Measurements from ENCODE around the gene TMEM131.
"Not testable (repeated sequence)": the region's sequence is repeated elsewhere in the genome, so short reads cannot be mapped to it uniquely, and the experiment has no call there.

The TMEM131 gene

DNA sequence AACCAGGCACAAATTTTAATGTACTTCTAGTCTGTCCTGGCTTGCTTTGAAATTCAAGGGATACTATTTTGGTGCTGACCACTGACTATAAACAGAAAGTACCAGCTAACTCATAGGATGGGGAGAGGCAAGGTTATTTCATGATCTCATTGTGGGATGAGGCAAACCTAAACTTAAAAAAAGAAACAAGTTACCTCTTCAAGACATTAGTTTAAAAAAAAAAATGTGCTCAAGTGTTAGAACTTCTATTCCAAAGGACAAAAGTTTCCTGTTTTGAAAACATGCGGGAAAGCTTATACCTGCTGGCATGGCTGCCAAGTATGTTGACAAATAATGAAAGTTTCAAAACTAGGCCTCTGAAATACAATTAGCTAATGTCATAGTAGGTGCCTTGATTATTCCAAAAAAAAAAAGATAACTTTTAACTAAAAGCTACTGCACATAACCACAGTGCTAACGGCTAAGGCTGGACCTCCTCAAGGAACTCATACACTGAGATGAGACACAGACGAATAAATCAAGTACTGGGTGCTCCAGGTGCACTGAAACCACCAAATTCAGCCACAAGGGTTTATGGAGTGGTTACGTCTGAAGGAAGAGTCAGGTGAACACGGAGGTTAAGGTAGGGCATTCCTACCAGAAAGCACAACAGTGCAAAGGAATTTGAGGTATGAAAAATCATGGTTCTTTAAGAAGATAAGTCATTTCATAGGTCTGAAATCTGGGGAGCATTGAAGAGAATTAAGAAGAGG, 38.1 kb downstream of the TMEM131 start:
- no peak for DNase-seq (ENCODE audit: low read depth in 2 of 2)

DNA sequence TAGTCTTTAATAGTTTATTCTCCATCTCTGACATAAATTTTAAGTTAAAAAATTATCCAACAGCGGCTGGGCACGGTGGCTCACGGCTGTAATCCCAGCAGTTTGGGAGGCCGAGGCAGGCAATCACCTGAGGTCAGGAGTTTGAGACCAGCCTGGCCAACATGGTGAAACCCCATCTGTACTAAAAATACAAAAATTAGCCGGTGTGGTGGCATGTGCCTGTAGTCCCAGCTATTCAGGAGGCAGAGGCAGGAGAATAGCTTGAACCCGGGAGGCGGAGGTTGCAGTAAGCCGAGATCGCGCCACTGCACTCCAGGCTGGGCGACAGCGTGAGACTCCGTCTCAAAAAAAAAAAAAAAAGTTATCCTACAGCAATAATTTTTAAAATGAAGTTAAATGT, 39.0 kb downstream of the TMEM131 start:
- DNase-seq (ENCODE audit: low read depth in 2 of 2): not testable (repeated sequence)

DNA sequence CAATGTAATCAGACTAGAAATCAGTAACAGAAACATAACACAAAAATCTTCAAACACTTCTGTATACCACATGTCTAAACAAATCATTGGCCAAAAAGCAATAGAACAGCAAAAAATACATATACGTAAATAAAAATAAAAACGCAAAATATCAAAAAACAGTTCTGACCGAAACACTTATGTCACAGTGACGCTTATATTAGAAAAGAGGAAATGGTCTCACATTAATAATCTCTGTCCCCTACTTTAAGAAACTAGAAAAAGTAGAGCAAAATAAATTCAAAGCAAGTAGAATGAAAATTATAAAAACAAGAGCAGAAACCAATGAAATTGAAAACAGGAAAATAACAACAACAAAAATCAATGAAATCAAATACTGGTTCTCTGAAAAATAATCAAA, 41.9 kb downstream of the TMEM131 start:
- no peak for DNase-seq (ENCODE audit: low read depth in 2 of 2)

DNA sequence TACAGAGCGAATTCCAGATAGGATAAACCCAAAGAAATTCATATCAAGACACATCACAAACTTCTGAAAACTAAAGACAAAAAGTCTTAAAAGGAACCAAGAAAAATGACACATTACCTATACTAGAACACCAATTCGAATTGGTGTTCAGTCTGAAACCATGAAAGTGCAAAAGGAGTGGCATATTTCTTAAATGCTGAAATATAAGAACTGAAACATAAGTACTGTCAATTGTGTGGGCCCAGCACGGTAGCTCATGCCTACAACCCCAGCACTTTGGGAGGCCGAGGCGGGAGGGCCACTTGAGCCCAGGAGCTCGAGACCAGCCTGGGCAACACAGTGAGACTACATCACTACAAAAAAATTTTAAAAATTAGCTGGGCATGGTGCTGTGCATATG, 43.4 kb downstream of the TMEM131 start:
- DNase-seq (ENCODE audit: low read depth in 2 of 2): no peak

DNA sequence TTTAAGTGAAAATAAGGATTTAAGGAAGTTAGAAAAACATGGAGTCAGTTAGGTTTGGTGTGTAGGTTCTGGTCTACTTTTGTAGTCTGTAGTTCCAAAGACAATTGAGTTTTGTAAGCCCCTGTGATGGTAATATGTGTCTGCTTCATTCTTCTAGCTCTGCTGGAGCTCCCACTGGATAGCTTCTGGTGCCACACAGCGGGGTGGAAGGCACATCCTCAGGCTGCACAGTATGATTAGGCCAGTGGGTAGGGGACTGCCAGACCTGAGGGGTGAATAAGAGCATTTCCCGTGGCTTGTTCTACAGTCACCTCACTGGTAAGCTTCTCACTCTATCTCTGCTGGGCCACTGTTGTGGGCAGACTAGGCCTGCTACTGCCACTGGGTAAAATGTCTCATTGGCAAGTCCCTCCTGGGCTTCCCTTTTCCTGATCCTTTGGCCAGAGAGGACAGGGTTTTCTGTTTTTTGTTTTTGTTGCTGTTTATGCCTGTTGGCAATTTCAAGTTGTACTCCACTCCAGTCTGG, 44.5 kb downstream of the TMEM131 start:
- DNase-seq (ENCODE audit: low read depth in 2 of 2): no peak

DNA sequence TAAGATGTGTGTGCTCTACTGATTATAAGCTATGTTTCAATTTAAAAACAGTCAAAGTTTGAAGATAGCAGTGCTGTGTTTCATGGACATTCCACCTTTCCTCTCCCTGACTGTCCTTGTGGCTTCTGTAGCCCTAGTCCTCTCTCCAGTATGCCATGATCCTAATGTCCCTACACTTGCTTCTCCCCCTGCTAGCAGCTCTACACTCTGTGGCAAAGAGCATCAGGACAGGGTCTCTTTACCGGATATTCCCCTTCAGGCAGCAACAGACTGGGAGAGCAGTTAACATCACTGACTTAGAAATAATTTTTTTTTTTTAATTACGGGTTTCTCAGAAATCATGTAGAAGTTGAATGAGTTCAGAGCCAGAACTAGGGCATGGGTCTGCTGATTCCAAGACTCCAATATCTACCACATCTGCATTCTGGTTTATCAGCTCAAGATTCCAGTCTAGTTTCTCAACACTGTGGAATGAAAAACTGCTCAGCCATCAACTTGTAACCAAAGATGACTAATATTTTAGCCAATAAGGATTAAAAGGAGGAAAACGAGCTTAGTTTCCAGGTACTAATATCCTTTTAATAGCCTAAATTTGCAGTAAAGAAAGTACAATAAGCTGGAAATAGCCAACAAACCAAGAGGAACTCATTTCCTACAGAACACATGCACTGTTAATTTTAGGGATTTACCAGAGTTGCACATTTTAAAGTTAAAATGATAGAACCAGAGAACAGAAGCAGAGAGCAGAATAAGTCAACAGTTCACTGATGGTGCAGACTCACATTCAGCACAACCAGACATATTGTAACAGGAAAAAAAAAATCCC, 45.2 kb downstream of the TMEM131 start:
- DNase-seq (ENCODE audit: low read depth in 2 of 2): no peak

DNA sequence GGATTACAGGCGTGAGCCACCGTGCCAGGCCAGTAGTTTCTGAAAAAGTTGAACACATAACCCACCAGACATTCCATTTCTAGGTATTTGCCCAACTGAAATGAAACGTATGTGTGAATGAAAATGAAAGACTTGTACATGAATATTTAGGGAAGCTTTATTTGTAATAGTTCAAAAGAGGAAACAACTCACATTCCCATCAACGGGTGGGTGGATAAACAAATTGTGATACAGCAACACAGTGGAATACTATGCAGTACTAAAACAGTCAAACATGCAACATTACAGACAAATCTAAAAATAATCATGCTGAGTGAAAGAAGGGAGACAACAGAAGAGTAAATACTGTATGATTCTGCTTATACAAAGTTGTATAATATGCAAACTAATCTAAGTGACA, 46.8 kb downstream of the TMEM131 start:
- DNase-seq (ENCODE audit: low read depth in 2 of 2): no peak

DNA sequence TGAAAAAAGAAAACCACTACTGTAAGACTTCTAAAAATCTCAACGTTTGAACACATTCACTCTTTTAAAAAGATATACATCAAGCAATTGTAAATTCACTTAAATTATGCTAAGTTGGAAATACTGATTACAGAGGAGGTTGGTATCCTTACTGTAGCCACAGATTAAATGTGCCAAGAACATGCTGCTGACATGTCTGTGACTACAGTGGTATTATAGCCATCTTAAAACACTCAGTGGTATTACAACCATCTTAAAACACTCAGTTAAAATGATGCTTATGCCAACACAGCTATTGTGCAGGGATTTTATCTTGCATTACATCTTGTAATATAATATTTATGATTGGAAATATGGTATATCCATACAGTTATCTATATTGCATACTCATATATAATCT, 50.0 kb downstream of the TMEM131 start:
- no peak for DNase-seq (ENCODE audit: low read depth in 2 of 2)

DNA sequence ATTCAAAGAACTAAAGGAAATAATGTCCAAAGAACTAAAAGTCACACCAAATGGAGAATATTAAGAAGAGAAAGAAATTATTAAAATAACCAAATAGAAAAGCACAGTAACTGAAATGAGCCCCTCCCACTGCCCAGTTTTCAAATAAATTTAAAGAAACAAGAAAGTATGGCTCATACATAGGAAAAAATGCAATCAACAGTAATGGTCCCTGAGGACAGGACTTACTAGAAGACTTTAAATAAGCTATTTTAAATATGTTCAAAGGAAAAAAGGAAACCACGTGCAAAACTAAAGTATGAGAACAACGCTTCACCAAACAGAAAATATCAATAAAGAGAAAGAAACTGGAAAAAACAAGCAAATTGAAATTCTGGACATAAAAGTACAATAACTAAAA, 58.9 kb downstream of the TMEM131 start:
- no peak for DNase-seq (ENCODE audit: low read depth in 2 of 2)

DNA sequence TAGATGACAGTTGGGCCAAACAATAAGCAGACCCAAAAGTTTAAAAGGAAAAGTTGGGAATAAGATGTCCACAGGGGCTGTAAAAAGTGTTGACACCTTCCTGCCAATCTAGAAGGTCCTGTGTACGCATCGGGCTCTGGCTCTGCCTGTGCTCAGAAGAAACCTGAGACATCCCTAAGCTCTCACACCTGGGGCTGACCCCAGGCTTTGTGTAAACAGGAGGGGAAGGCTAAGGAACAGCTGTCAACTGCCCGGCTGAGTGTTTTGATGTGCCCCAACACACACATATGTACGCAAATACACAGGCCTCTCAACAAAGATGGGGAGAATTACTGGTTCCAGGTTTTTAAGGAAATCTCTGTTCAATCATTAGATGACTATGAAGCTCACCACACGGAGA, 59.5 kb downstream of the TMEM131 start:
- DNase-seq (ENCODE audit: low read depth in 2 of 2): no peak

DNA sequence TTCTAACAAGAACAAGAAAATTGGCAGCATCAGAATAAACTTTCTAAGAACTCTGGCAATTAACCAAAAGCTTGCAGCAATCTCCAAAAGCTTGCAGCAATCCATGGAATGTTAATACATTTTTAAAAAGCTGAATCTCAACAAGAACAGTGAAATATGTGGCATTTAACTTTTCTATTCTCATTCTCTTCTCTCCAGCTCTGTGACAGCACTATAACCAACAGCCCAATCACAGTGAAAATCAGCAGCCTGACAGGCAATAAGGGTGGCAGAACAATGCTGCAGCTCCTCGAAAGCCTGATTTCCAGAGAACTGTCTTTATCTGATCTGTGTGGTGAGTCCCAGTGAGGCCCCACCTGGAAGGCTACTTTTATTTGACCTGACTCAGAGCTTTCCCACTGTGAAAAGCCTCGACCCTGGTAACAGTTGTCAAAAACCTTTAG, 60.0 kb downstream of the TMEM131 start:
- DNase-seq (ENCODE audit: low read depth in 2 of 2): no peak

DNA sequence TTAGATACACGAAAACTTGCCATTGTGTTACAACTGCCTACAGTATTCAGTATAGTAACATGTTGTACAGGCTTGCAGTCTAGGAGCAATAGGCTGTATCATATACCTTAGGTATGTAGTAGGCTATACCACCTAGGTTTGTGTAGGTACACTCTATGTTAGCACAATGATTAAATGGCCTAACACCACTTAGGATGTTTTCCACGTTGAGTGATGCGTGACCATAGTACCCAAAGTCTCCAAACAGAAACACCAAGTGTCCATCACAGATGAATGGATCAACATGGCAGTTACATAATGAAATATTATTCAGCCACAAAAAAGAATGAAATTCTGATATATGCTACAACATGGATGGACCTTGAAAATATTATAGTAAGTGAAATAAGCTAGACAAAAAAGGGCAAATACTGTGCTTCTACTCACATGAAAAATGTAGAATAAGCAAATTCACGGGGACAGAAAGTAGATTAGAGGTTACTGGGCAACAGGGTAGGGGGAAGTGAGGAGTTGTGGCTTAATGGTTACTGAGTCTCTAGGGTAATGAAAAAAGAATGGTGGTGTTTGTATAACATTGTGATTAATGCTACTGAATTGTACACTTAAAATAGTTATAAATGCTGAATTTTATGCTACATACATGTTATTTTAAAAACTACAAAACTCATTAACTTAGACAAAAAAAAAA, 62.6 kb downstream of the TMEM131 start:
- DNase-seq (ENCODE audit: low read depth in 2 of 2): no peak

DNA sequence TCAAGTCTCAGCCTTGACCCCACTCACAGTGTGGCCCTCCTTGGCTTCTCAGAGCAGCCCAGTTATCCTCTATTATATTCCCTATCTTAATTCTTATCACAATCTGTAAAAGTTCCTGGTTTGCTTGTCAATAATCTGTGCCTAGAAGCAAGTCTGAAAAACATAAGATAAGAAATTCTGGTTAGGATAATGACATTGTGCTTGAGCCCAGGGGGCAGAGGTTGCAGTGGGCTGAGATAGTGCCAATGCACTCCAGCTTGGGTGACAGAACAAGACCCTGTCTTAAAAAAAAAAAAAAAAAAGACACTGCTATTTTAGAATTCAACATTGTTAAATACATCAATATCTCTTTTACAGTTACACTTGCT, 63.9 kb downstream of the TMEM131 start:
- no peak for DNase-seq (ENCODE audit: low read depth in 2 of 2)

DNA sequence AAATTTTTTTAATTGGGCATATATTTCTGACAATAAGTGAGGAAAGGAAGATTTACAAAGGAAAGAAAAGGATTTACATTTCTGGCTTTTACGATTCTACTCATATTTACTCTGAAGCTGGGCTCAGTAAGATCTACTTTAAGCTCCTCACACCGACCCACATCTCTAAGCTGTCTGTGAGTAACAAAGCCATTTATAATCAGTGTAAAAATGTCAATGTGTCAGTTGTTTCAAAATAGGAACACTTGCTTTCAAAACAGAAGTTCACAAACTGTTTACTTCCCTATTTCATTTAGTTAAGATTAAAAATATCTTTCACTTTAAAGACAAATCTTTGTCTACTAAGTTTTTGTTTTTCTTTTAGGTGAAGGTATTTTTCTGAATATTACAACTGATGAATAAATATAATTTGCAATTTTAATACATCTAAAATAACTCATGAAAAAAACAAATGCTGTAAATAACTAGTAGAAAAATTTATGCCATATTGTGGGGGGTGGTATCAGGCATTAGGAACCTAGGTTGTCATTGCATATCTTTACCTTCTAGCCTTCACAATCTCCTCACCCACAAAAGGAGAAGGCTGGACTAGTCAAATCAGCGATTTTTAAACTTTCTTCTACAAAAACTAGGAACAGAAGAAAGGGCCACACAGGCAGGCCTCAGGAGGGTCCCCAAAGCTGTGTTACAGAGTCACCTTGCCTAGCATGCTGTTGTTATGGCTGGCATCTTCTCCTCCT, 64.5 kb downstream of the TMEM131 start:
- no peak for DNase-seq (ENCODE audit: low read depth in 2 of 2)

DNA sequence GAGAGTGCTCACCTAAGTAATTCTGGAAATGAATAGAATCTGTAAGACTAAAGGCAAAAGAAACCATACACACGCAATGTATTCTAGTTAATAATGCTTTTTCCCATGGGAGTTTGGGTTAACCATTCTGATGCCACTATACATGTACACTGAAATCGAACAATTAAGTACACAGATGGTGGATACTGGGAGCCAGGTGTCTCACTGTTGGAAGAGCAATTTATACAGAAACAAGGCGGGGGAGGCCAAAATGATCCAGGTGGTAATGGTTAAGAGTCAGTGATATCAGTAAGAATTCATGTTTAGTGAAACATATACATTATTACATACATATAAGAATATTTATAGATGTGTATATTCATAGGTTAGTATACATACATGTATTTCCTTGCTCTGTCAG, 67.2 kb downstream of the TMEM131 start:
- no peak for DNase-seq (ENCODE audit: low read depth in 2 of 2)

DNA sequence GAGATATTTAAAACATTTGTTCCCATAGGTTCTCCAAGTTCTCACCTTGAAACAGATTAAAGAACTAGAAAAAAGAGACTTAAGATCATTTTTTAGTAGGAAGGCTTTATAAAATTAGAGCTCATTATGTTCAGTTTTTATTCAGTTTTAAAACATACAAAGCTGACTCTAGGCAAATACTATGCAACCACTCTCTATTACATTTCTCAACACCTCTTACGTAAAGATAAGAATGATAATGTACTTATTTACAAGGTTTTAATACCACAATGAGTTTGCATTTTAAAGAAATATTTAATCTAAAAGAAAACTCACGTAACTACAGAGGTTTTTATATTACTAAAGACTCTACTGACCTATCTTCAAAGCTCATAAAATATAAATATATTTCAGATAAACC, 68.8 kb downstream of the TMEM131 start:
- DNase-seq (ENCODE audit: low read depth in 2 of 2): no peak

DNA sequence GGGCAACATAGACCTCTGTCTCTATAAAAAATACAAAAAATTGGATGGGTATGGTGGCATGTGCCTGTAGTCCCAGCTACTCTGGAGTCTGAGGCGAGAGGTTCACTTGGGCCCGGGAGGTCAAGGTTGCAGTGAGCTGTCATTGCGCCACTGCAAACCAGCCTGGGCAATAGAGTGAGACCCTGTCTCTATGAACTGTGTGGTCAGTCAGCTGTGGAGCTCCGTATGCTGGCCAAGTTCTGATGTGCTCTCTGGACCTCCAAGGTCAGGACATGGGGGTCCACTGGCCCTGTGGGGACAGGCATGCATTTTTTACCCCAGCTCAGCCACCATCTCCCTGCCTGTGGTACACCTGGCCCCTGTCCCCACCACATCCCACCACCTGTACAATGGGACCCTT, 71.6 kb downstream of the TMEM131 start:
- no peak for DNase-seq (ENCODE audit: low read depth in 2 of 2)

DNA sequence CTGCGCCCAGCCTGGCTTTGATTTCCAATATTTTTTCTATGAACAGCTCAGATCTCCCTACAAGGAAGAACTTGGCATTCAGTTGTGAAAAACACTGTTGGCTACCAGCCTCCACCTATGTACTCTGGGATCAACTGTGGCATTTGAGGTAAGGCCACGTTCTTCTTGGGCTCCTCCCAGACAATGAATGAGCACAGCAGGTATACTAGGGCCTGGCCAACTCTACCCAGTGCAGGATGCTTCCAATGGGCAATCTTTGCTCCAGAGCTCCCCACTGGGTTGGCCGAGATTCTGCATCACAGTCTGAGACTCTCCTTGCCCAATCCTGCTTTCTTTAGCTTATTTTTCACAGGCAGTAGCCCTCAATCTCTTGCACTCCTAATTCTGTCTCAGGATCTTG, 75.9 kb downstream of the TMEM131 start:
- no peak for DNase-seq (ENCODE audit: low read depth in 2 of 2)

DNA sequence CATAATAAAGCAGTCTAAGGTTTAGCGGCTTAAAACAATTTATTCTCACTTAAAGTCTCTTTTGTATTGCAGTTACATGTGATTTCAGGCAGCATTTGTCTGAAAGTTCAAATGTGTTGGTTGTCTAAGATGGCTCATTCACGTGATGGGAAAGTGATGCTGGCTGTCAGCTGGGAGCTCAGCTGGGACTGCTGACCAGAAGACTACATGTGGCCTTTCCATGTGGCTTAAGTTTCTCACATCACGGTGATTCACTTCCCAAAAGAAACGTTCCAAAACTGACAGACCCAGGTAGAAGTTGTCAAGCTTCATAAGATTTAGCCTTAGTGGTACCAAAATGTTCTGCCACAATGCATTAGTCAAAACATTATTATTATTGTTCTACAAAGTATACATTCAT, 76.9 kb downstream of the TMEM131 start:
- no peak for DNase-seq (ENCODE audit: low read depth in 2 of 2)

DNA sequence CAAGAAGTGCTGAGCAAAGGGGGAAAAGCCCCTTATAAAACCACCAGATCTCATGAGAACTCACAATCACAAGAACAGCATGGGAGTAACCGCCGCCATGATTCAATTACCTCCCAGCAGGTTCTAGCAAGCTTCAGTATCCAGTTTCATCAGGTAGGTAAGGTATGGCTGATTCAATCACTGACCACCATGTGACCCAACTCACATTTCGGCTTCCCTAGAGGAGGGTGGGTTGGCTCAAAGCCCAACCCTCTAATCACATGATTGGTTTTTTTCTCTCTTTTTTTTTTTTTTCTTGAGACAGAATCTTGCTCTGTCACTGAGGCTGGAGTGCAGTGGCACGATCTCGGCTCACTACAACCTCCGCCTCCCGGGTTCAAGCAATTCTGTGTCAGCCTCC, 78.1 kb downstream of the TMEM131 start:
- not testable (repeated sequence) for DNase-seq (ENCODE audit: low read depth in 2 of 2)

DNA sequence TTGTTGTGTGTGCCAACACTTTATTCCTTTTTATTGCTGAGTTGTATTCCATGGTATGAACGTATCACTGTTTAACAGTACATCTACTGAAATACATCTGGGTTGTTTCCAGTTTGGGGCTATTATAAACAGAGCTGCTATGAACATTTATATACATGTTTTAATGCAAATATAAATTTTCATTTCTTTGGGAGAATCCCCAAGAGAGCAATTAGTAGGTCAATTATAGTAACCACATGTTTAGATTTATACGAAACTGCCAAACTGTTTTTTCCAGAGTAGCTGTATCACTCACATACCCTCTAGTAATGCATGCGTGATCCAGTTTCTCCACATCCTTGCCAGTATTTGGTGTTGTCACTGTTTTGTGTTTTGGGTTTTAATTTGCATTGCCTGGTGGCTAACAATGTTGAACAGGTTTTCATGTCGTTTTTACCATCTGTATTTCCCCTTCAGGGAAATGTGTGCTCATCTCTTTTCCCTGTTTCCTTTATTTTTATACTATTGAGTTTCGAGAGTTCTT, 81.0 kb downstream of the TMEM131 start:
- DNase-seq (ENCODE audit: low read depth in 2 of 2): no peak

DNA sequence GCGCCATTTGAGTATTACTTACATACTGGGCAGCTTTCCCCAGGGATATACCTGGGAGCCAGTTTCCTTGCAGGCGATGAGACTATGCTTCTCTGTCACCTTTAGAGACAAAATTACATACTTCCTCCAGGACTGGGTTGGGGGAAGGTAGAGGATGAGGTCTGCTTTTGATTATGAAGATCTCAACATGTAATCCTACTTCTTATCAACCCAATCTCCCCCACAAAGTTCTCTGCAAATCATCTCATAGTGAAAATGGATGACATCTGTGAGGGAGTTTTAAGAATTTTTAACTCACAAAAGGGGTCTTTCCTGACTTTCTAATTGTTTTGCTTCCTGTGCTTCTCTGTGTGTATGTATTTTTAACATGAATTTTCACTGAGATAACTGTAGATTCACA, 81.9 kb downstream of the TMEM131 start:
- no peak for DNase-seq (ENCODE audit: low read depth in 2 of 2)

All from activated CD4-positive, alpha-beta T cell treated with anti-CD3 and anti-CD28 coated beads for 24 hours (primary cell).